GM12873 (cell line): Measurements from ENCODE around the gene UBE4A.

Source experiments
- CTCF ChIP-seq: IDR thresholded peaks from 2 replicates; pipeline ENCODE4 v1.5.1; 2012; ENCODE audit warnings: low read depth, mild to moderate bottlenecking, moderate library complexity, low read length, control low read depth; ENCODE audit not compliant: insufficient read depth; ENCODE audit errors: missing control alignments

The UBE4A gene

DNA sequence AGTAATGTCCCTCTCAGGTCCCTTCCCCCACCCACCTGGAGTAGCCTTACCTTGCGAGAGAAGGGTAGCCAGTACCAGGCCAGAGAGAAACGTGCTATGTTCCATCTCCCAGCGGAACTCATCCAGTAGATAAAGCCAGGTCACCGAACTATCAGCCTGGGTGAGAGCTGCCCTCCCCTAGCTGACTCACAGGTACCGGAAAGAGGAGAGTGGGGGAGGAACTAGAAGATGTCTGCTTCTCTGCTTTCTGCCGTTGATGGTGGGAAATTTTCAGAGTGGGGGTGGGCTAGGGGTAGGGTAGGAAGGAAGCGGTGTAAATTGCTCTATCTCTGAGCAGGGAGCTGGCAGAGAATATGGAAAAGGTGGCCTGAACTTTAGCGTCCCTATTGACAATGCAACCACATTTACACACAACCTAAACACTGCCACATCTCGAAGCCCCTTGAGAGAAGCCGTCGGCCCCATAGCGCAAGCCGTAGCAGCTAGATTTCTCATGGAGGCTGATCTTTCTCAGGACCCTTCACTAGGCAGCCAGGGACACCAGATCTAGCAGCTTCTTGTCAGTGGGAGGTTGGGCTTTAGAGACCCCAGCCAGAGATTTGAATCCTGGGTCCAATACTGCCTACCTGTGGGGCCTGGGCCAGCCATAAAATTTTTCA lies 16.8 kb upstream of the UBE4A start, which contains the start of gene CD3D:
Gene CD3D (minus strand): TSS at position 203 of the 659 bp plus-strand sequence. CDS start 98 bp downstream, at position 105.
- no peak for TF ChIP-seq CTCF

DNA sequence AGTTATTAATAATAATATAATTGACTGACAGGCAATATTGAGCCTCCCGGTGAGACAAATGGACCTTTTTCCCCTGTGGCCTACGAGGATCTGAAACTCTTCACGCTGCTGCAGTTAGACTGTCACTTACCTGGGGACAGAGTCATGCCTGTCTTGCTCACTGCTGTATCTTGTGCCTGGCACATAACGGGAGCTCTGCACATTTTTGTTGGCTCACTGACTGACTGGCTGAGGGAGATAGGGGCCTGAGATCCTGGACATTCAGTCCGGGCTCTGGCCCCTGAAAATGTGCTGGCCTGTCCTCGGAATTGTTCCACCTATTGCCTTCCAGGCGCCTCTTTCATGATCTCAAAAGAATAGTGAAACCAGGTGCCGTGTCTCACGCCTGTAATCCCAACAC lies 16.2 kb upstream of the UBE4A start:
- TF ChIP-seq CTCF, result no peak

GRCh38 chr11:118343981-118344515 lies 15.4 kb upstream of the UBE4A start, which contains the start of gene CD3G:
TSS of gene CD3G (plus strand) at chr11:118344344. CDS start at chr11:118344424, 80 bp downstream.
- no peak for TF ChIP-seq CTCF

DNA sequence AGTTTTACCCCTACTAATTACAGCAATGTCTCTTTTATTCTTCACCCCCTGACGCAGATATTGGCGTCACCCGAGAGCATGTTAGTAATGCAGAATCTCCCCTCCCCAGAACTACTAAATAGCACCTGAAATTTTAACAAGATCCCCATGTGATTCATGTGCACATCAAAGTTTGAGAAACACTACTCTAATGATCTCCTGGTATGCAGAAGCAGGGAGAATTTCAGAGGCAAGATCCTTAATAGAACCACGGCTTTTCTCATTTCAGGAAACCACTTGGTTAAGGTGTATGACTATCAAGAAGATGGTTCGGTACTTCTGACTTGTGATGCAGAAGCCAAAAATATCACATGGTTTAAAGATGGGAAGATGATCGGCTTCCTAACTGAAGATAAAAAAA lies 9.9 kb upstream of the UBE4A start:
- TF ChIP-seq CTCF, result no peak

DNA sequence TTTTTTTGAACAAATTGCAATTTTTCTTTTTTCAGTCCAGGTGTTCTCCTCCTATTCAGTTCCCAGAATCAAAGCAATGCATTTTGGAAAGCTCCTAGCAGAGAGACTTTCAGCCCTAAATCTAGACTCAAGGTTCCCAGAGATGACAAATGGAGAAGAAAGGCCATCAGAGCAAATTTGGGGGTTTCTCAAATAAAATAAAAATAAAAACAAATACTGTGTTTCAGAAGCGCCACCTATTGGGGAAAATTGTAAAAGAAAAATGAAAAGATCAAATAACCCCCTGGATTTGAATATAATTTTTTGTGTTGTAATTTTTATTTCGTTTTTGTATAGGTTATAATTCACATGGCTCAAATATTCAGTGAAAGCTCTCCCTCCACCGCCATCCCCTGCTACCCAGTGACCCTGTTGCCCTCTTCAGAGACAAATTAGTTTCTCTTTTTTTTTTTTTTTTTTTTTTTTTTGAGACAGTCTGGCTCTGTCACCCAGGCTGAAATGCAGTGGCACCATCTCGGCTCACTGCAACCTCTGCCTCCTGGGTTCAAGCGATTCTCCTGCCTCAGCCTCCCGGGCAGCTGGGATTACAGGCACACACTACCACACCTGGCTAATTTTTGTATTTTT lies 6.2 kb upstream of the UBE4A start:
- peak; percentile 35 for TF ChIP-seq CTCF

GRCh38 chr11:118358071-118358470 lies 1.3 kb upstream of the UBE4A start:
- TF ChIP-seq CTCF, result no peak

GRCh38 chr11:118364956-118365615 lies 5.7 kb downstream of the UBE4A start:
- no peak for TF ChIP-seq CTCF
